HG03457 (cell line): ENCODE data around the gene NMT1.

ENCODE experiments used
- ATAC-seq: cut with Tn5 transposase; IDR thresholded peaks from one replicate; pipeline ENCODE4 v1.9.1; 2021; ENCODE audit warnings: moderate number of reproducible peaks; ENCODE audit not compliant: unreplicated experiment

NMT1 gene

GRCh38 chr17:45104029-45104428, 42.9 kb downstream of the NMT1 start:
- ATAC-seq, result no peak

DNA sequence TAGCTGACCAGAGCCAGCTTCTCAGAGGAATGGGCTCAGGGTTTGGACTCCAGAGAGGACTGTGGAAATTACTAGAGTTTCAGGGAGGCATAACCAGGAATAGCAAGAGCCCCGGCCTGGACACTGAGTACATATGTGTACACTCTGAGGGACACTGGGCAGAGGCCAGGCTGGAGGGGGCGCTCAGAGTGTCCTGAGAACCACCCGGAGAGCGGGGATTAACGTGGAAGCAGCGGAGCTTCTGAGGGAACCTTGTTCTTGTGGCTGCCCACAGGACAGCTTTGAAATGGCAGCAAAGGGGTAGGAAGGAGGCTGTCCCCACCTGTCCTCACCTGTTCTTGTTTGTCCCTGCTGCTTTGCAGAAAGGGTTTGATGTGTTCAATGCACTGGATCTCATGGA, 43.4 kb downstream of the NMT1 start:
- ATAC-seq, result no peak

DNA sequence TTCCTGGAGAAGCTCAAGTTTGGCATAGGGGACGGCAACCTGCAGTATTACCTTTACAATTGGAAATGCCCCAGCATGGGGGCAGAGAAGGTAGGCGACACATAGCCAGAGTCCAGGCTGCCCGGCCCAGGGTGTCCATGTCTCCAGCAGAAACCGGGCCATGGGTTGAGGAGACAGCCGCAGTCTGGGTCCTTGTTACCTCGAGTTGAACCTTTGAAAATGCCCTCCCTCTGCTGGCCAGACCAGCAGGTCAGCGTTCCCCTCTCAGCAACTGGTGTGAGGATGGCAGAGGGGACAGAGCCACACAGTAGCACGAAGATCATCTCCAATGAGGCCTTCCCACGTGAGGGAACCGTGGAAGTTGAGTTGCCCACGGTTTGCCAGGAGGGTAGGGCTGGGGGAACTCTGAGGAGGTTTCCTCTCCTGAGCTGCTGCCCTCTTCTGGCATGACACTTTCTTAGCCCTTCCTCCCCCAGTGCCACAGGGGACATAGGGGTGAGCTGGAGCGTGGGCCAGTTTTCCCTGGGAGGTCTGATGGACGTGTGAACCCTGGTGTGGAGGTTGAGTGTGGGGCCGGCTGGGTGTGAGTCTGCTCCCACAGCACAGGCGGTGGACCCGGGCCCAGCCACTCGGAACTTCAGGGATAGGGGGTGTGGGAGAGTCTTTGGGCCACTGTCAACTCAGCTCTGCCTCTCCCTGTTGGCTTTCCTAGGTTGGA, 43.9 kb downstream of the NMT1 start:
- ATAC-seq, result no peak

GRCh38 chr17:45106096-45106495, 45.0 kb downstream of the NMT1 start:
- no peak for ATAC-seq

DNA sequence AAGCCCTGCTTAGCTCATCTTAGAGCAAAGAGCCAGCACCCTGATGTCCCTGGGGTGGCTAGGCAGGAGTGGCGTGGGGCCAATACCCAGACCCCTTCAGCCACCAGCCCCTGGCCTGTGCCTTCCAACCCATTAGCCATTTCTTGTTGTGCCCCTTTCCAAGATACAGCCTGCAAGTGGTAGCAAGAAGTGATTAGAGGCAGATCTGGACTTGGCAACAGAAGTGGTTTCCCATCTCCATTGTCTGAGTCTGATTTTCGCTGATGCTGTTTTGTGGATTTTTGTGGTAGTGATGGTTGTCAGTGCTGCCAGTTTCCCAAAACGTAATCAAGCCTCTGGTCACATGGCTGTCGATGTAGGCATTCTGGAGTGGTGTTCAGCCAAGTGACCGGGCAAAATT, 45.5 kb downstream of the NMT1 start:
- ATAC-seq, result no peak

GRCh38 chr17:45107293-45108010, 46.3 kb downstream of the NMT1 start:
- ATAC-seq, result no peak

GRCh38 chr17:45108051-45108450, 46.9 kb downstream of the NMT1 start:
- no peak for ATAC-seq

- no peak for ATAC-seq
Observed at GRCh38 chr17:45108595-45109521, 47.7 kb downstream of the NMT1 start.

- ATAC-seq, result no peak
Observed at GRCh38 chr17:45110676-45111611, 49.8 kb downstream of the NMT1 start.

- no peak for ATAC-seq
Observed at GRCh38 chr17:45111850-45112249, 50.7 kb downstream of the NMT1 start.

GRCh38 chr17:45112559-45113423, 51.7 kb downstream of the NMT1 start:
- ATAC-seq, result no peak

- ATAC-seq, result no peak
Observed at GRCh38 chr17:45113424-45113754, 52.3 kb downstream of the NMT1 start.

DNA sequence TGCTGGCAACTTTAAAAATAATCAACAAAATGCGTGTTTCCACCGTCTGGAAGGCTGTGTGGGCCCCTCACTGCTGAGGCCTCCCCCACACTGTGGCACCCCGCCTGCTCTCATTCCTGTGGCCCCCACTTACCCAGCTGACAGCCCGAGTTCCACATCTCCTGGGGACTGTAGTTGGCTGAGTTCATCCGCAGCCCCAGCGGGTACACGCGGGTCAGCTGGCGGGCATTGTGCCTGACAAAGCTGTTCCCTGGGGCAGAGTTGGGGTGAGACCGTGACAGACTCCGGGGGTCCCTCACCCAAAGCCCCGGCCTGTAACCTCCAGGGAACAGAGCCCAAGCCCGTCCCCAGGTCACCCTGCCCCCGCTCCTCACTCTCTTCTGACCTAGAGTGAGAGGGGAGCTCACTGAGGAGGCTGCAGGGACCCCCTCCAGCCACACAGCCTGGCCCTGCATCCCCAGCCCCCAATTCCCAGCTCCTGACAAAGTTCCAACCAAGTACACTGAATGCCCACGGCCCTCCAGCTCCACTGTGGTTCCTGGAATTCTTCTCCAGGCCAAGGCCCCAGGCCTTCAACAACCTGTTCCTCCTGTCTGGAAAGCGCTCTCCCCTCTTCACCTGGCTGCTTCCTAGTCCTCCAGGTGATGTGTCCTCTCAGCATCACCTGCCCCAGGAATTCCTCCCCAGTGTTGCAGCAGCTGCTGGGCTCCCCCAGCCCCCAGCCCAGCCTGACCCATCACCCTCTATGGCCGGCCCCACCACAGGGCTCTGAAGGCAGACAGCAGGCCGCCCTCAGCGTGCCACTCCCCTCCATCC, 53.2 kb downstream of the NMT1 start:
- ATAC-seq, result no peak

GRCh38 chr17:45115015-45115625, 54.0 kb downstream of the NMT1 start:
- ATAC-seq, result no peak

GRCh38 chr17:45115871-45116270, 54.8 kb downstream of the NMT1 start:
- no peak for ATAC-seq

DNA sequence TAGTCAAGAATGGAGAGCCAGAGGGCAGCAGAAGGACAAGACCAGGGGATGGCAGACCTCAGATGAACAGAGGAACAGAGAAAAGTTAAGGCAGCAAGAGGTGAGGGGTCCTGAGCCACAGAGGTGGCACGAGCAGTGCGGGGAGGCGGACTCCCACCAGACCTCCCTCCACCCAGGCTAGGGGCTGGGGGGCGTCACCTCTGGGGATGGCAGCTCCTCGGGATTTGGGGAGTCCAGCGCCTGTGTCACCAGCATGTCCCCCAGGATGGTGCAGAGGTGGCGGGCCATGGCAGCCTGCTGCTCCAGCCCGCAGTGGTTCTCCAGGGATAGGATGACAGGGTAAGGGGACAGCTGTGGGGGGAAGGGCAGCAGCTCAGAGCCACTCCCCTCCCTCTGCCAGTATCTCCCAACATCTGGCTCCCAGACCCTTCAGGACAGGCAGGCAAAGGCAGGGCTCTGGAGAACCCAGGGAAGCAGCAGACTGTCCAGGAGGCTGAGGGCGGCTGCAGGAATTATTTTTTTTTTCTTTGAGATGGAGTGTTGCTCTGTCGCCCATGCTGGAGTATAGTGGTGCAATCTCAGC, 55.4 kb downstream of the NMT1 start:
- no peak for ATAC-seq

GRCh38 chr17:45117334-45117733, 56.2 kb downstream of the NMT1 start:
- no peak for ATAC-seq
